LNCAP (cell line): Measurements from ENCODE around the gene LDLRAD3.

Experiments
- TF ChIP-seq, protein P1 (sequence below): fragments of 450-650 bp; IDR thresholded peaks from 2 replicates; pipeline ENCODE4 v1.5.1; 2017; ENCODE audit warnings: mild to moderate bottlenecking

The LDLRAD3 gene

GRCh38 chr11:36098853-36099375, 155.1 kb downstream of the LDLRAD3 start:
- TF ChIP-seq, protein P1, sequence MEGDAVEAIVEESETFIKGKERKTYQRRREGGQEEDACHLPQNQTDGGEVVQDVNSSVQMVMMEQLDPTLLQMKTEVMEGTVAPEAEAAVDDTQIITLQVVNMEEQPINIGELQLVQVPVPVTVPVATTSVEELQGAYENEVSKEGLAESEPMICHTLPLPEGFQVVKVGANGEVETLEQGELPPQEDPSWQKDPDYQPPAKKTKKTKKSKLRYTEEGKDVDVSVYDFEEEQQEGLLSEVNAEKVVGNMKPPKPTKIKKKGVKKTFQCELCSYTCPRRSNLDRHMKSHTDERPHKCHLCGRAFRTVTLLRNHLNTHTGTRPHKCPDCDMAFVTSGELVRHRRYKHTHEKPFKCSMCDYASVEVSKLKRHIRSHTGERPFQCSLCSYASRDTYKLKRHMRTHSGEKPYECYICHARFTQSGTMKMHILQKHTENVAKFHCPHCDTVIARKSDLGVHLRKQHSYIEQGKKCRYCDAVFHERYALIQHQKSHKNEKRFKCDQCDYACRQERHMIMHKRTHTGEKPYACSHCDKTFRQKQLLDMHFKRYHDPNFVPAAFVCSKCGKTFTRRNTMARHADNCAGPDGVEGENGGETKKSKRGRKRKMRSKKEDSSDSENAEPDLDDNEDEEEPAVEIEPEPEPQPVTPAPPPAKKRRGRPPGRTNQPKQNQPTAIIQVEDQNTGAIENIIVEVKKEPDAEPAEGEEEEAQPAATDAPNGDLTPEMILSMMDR = no peak

DNA sequence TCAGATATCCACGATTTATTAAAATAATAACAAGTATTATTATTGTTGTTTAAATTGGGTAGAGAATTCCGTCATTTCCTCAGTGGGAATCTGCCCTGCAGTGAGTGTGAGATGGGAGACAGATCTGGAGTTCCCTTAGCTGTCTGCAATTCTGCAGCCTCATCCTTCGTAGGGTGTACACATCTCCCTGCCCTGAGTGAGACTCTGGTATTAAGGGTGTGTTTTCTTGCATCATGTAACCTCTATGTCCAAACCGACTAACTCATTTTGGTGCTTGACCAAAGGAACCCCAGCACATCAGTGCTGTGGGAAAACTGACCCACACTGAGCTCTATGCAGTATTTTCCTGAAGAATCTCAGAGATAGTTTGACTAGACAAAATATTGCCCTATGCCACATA, 157.6 kb downstream of the LDLRAD3 start:
- TF ChIP-seq, protein P1 = no peak

DNA sequence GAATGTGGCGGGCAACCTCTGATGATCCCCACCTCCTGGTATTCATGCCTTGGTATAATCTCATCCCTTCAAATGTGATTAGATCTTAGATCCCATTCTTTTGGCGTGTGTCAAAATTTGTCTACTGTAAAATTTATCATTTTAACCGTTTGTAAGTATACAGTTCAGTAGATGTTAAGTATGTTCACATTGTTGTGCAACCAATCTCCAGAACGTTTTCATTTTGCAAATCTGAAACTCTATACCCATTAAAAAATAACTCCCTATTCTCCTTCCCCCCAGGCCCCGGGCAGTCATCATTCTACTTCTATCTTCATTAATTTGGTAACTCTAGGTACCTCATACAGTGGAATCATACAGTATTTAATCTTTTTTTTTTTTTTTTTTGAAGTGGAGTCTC, 159.0 kb downstream of the LDLRAD3 start:
- TF ChIP-seq, protein P1 = no peak

DNA sequence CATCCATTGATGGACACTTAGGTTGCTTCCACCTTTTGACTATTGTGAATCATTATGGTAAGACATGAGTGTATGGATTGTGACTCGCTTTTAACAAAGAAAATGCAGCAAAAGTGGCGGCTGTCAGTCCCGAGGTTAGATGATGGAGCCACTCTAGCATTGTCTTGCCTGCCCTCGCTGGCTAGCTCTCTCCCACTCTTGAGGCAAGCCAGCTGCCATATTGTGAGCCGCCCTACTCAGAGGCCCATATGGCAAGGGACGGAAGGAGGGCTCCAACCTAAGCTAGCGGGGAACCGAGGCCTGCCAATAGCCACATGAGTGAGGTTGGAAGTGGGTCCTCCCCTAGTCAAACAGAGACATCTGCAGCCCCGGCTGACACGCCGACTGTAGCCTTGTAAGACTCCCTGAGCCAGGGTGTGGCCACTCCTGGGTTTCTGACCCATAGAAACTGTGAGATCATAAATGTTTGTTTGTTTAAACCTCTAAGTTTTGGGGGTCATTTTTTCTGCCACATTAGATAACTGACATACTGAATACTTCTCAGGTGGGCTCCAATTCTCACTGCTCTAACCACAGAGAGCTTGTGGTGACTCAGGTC, 160.2 kb downstream of the LDLRAD3 start:
- TF ChIP-seq, protein P1 = no peak

DNA sequence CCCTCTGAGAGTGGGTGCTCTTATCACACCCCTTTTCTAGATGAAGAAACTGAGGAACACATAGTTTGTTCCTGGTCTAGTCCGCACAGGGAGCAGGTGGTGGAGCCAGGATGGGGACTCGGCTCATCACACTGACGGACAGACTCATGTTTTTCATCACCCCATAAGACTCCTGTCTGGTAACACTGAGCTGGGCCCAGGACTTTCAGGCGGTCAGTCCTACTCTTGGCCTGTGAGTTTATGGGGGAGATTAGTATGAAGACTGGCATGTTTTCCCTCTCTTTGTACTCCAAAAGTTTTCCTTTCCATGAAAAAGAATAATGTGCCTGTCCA, 160.8 kb downstream of the LDLRAD3 start:
- TF ChIP-seq, protein P1 = no peak

GRCh38 chr11:36105743-36106581, 162.1 kb downstream of the LDLRAD3 start:
- TF ChIP-seq, protein P1 = no peak

- TF ChIP-seq, protein P1 = no peak
These were observed 163.7 kb downstream of the LDLRAD3 start for GRCh38 chr11:36107547-36107946.
